GM23338 (cell line): ENCODE measurements around the gene SUCLG2. TPM values are rescaled to one million over a fixed set of nuclear protein-coding genes. Genes with fewer than 3 reads are reported as not detected.

ENCODE experiments used
- ATAC-seq: fragments of 200-7000 bp; cut with Tn5 transposase; 3 replicates; pipeline ENCODE4 v1.9.1; 2020
- DNase-seq: peaks from one replicate; pipeline ENCODE4 v3.0.0-alpha.2; 2015; ENCODE audit warnings: low spot score
- H2AFZ ChIP-seq: fragments of 200-600 bp; sonication (generic); 2 replicates; pipeline ENCODE4 v1.8.0; 2016; ENCODE audit warnings: antibody characterized with exemption, mild to moderate bottlenecking, moderate library complexity
- H3F3A ChIP-seq: fragments of 200-600 bp; sonication (generic); replicated peaks from 2 replicates; pipeline ENCODE4 v1.8.0; 2017; ENCODE audit warnings: antibody characterized with exemption, mixed run types, low read depth
- H3K27ac ChIP-seq: fragments of 200-600 bp; sonication (generic); 2 replicates; pipeline ENCODE4 v1.6.1; 2016; ENCODE audit warnings: low read depth
- H3K27me3 ChIP-seq: fragments of 200-600 bp; sonication (generic); 2 replicates; pipeline ENCODE4 v1.8.0; 2016; ENCODE audit warnings: mild to moderate bottlenecking, mixed run types, moderate library complexity; ENCODE audit not compliant: insufficient read depth
- H3K36me3 ChIP-seq: fragments of 200-600 bp; sonication (generic); 2 replicates; pipeline ENCODE4 v1.8.0; 2016; ENCODE audit warnings: mild to moderate bottlenecking; ENCODE audit not compliant: insufficient read depth
- H3K4me1 ChIP-seq: fragments of 200-600 bp; sonication (generic); 2 replicates; pipeline ENCODE4 v1.8.0; 2016; ENCODE audit warnings: mild to moderate bottlenecking, moderate library complexity; ENCODE audit not compliant: insufficient read depth
- H3K4me2 ChIP-seq: fragments of 200-600 bp; sonication (generic); 2 replicates; pipeline ENCODE4 v1.7.1; 2017; ENCODE audit warnings: mixed run types
- H3K4me3 ChIP-seq: fragments of 200-600 bp; sonication (generic); 2 replicates; pipeline ENCODE4 v1.6.1; 2016; ENCODE audit warnings: mixed run types
- H3K79me2 ChIP-seq: fragments of 200-600 bp; sonication (generic); replicated peaks from 2 replicates; pipeline ENCODE4 v1.8.0; 2017; ENCODE audit warnings: mild to moderate bottlenecking; ENCODE audit not compliant: insufficient read depth
- H3K9me2 ChIP-seq: fragments of 200-600 bp; sonication (generic); 2 replicates; pipeline ENCODE4 v1.8.0; 2017; ENCODE audit not compliant: insufficient read depth
- H4K20me1 ChIP-seq: fragments of 200-600 bp; sonication (generic); replicated peaks from 2 replicates; pipeline ENCODE4 v1.8.0; 2017; ENCODE audit warnings: mild to moderate bottlenecking; ENCODE audit not compliant: insufficient read depth
- H3K27ac Mint-ChIP-seq: 2 replicates; pipeline ENCODE4 v1.8.0; 2020; ENCODE audit warnings: inconsistent platforms, mild to moderate bottlenecking, moderate library complexity, mixed read lengths
- H3K27me3 Mint-ChIP-seq: 3 replicates; pipeline ENCODE4 v1.8.0; 2022; ENCODE audit warnings: low read depth, mild to moderate bottlenecking, moderate library complexity, mixed read lengths, inconsistent platforms; ENCODE audit not compliant: insufficient read depth, poor library complexity
- H3K36me3 Mint-ChIP-seq: 3 replicates; pipeline ENCODE4 v1.8.0; 2021; ENCODE audit warnings: low read depth, mild to moderate bottlenecking, inconsistent platforms, moderate library complexity, mixed read lengths
- H3K4me1 Mint-ChIP-seq: 3 replicates; pipeline ENCODE4 v1.8.0; 2020; ENCODE audit warnings: mild to moderate bottlenecking, inconsistent platforms, mixed read lengths
- H3K4me3 Mint-ChIP-seq: 3 replicates; pipeline ENCODE4 v1.8.0; 2021; ENCODE audit warnings: moderate library complexity, mild to moderate bottlenecking, inconsistent platforms, mixed read lengths
- H3K9me3 Mint-ChIP-seq: 3 replicates; pipeline ENCODE4 v1.8.0; 2020; ENCODE audit warnings: moderate library complexity, mild to moderate bottlenecking, inconsistent platforms, mixed read lengths
- ETS1 ChIP-seq: IDR thresholded peaks from 2 replicates; pipeline ENCODE4 v1.6.1; 2016; ENCODE audit warnings: antibody characterized with exemption
- EZH2 ChIP-seq: fragments of 200-600 bp; sonication (generic); IDR thresholded peaks from one replicate; pipeline ENCODE4 v1.8.0; 2017; ENCODE audit warnings: antibody characterized with exemption, mild to moderate bottlenecking, low read depth; ENCODE audit not compliant: unreplicated experiment
- EZH2phosphoT487 ChIP-seq: fragments of 200-600 bp; sonication (generic); IDR thresholded peaks from one replicate; pipeline ENCODE4 v1.8.1; 2018; ENCODE audit warnings: antibody characterized with exemption; ENCODE audit not compliant: unreplicated experiment
- JUNB ChIP-seq: IDR thresholded peaks from one replicate; pipeline ENCODE4 v1.6.1; 2016; ENCODE audit warnings: antibody characterized with exemption; ENCODE audit not compliant: unreplicated experiment
- NANOG ChIP-seq: IDR thresholded peaks from 2 replicates; pipeline ENCODE4 v1.6.1; 2016; ENCODE audit warnings: antibody characterized with exemption, borderline replicate concordance
- POLR2AphosphoS5 ChIP-seq: IDR thresholded peaks from 2 replicates; pipeline ENCODE4 v1.6.1; 2016; ENCODE audit warnings: antibody characterized with exemption, low read depth
- REST ChIP-seq: IDR thresholded peaks from one replicate; pipeline ENCODE4 v1.6.1; 2018; ENCODE audit warnings: antibody characterized with exemption; ENCODE audit not compliant: unreplicated experiment
- ZNF114 ChIP-seq: fragments of 250-450 bp; sonication (Bioruptor Pico); IDR thresholded peaks from 2 replicates; pipeline ENCODE4 v1.5.0; 2020; ENCODE audit warnings: mild to moderate bottlenecking, moderate library complexity
- ZNF331 ChIP-seq: fragments of 250-450 bp; sonication (Bioruptor Pico); IDR thresholded peaks from 2 replicates; pipeline ENCODE4 v1.5.0; 2020; ENCODE audit warnings: low read depth, mild to moderate bottlenecking, moderate library complexity
- ZNF462 ChIP-seq: fragments of 250-450 bp; sonication (Bioruptor Pico); IDR thresholded peaks from 2 replicates; pipeline ENCODE4 v1.5.0; 2020; ENCODE audit warnings: mild to moderate bottlenecking, moderate library complexity
- polyA plus RNA-seq: library from polyadenylated mRNA; unstranded; fragments of >200 nt; fragmentation: Nextera tagmentation; extraction: Ambion mirVana; gene quantifications from 2 replicates; pipeline ENCODE4 v1.2.1, GENCODE V29; 2016
- total RNA-seq: library from RNA; depleted of rRNA; stranded (reverse); fragments of >200 nt; shearing (Covaris generic); gene quantifications from 2 replicates; pipeline ENCODE4 v1.2.3, GENCODE V29; 2014

The SUCLG2 gene
- total and polyA plus RNA-seq, 2 experiments from 2014 or later, result 29.3 to 39.0 TPM

- no peak overlapping the region for H2AFZ ChIP-seq
- H3K4me1 Mint-ChIP-seq, result peaks cover 13% of the 10 kb centered on the region
- H3K9me3 Mint-ChIP-seq, result peaks cover 7% of the 10 kb centered on the region; the same call in 1 of the 3 replicates
- H3K27me3 Mint-ChIP-seq, result peaks cover 2% of the 10 kb centered on the region
- H3K27me3 ChIP-seq, result no peaks in the 10 kb centered on the region
- H3K27ac Mint-ChIP-seq, result no peak overlapping the region
- H3K27ac ChIP-seq, result no peak overlapping the region
- H4K20me1 ChIP-seq, result no peaks in the 10 kb centered on the region
- no peak for ATAC-seq
- no peaks in the 10 kb centered on the region for H3K36me3 ChIP-seq
- DNase-seq, result no peak
- H3K4me3 ChIP-seq, result no peak overlapping the region
- H3K4me3 Mint-ChIP-seq, result no peak overlapping the region
- H3K9me2 ChIP-seq, result no peaks in the 10 kb centered on the region; the same call in none of the 2 replicates
- H3F3A ChIP-seq, result no peaks in the 10 kb centered on the region
- TF ChIP-seq ETS1 (no peak), ZNF331 (CRISPR knock-in tag) (no peak), ZNF114 (CRISPR knock-in tag) (no peak), NANOG (no peak), EZH2 (no peak)
- H3K79me2 ChIP-seq, result no peaks in the 10 kb centered on the region
- H3K4me2 ChIP-seq, result no peak overlapping the region
- peaks cover 16% of the 10 kb centered on the region for H3K4me1 ChIP-seq
- peaks cover 13% of the 10 kb centered on the region; the same call in 2 of the 3 replicates for H3K36me3 Mint-ChIP-seq
These were observed 232.5 kb downstream of the SUCLG2 start for GRCh38 chr3:67421912-67422311.

GRCh38 chr3:67419779-67420178 lies 234.6 kb downstream of the SUCLG2 start:
- peaks cover 13% of the 10 kb centered on the region; the same call in 2 of the 3 replicates for H3K36me3 Mint-ChIP-seq
- no peak overlapping the region for H3K4me3 Mint-ChIP-seq
- no peak for TF ChIP-seq ETS1
- TF ChIP-seq ZNF114 (CRISPR knock-in tag), result no peak
- TF ChIP-seq EZH2, result no peak
- no peak for TF ChIP-seq REST
- TF ChIP-seq NANOG, result no peak
- no peak for TF ChIP-seq JUNB
- TF ChIP-seq POLR2AphosphoS5, result no peak
- no peak for TF ChIP-seq ZNF462 (CRISPR knock-in tag)
- no peak for TF ChIP-seq EZH2phosphoT487

More at GRCh38 chr3:67419779-67420178, 234.6 kb downstream of the SUCLG2 start:
- Histone ChIP-seq H3K27ac (no peak overlapping the region), H3K9me2 (no peaks in the 10 kb centered on the region; the same call in none of the 2 replicates), H3K4me2 (no peak overlapping the region), H2AFZ (no peak overlapping the region), H3K4me1 (peaks cover 4% of the 10 kb centered on the region; the same call in 1 of the 2 replicates), H3K4me3 (no peak overlapping the region), H3K27me3 (no peaks in the 10 kb centered on the region), H3F3A (no peaks in the 10 kb centered on the region), H3K36me3 (no peaks in the 10 kb centered on the region), H3K79me2 (no peaks in the 10 kb centered on the region), H4K20me1 (no peaks in the 10 kb centered on the region)
- DNase-seq (no peak), ATAC-seq (no peak)
- Mint-ChIP-seq H3K4me1 (peaks cover 4% of the 10 kb centered on the region), H3K27ac (no peak overlapping the region), H3K27me3 (no peaks in the 10 kb centered on the region), H3K9me3 (peaks cover 7% of the 10 kb centered on the region; the same call in 1 of the 3 replicates)
